ENCODE data around the gene SPATS2L. TPM values are rescaled to one million over a fixed set of nuclear protein-coding genes. Genes with fewer than 3 reads are reported as not detected.

SPATS2L gene
- total RNA-seq, 4 donors from 2014 or later, result 33.4 to 236 (median 159) TPM

GRCh38 chr2:200515155-200515554 lies 208.7 kb downstream of the SPATS2L start:
- H3K9me3 ChIP-seq, result peaks cover 0 to 9% of the 10 kb centered on the region in 2 donors
- no peaks in the 10 kb centered on the region for H3K36me3 ChIP-seq
- no peak for TF ChIP-seq POLR2A (IDR thresholded peaks at IDR 0.05)
- no peak for TF ChIP-seq POLR2AphosphoS5 (IDR thresholded peaks at IDR 0.05)
- no peak for TF ChIP-seq EP300 (IDR thresholded peaks at IDR 0.05; ENCODE audit: low read depth)
- no peak for TF ChIP-seq CTCF (IDR thresholded peaks at IDR 0.05)
- DNase-seq, result no peak
- H3K27ac ChIP-seq, result no peak overlapping the region
- no peaks in the 10 kb centered on the region for H3K27me3 ChIP-seq
- 0 to 24% methylated on average over 1 of the region's 1 CpG for WGBS, 2 donors (ENCODE audit: low coverage in 1 of 2)
- H3K4me1 ChIP-seq, result peaks cover 0 to 7% (median 0%) of the 10 kb centered on the region in 4 donors
- in situ Hi-C loops (cut with MboI; ENCODE audit: low pct_ligation_motif_present in 1 of 4, low pct_unique_long_range_greater_than_20kb in 1 of 4, low sequenced_read_pairs in 3 of 4) (no loop called here), intact Hi-C loops (cut with DNase I; ENCODE audit: low total_unique reads) (no loop called here)
- no peak overlapping the region for H3K4me3 ChIP-seq

DNA sequence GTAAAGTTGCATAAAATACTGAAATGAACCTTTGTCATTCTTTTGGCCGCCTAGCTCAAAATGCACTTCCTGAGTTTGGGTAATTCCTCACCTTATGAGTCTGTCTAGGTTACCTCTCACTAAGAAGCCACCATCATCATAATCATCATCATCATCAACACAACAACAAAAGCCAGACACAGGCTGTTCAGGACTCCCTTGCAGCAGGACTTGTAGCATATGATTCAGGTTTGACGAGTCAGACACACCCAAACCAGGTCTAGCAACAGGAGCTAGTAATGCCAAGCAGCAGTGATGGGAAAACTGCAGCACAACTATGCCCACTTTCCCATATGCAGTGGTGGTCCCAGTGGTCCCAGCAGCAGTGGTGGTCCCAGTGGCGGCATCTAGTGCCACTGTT lies 216.7 kb downstream of the SPATS2L start:
- DNase-seq, result peak; percentile 17
- no peaks in the 10 kb centered on the region for H3K36me3 ChIP-seq
- H3K27me3 ChIP-seq, result no peaks in the 10 kb centered on the region
- H3K4me1 ChIP-seq, result peaks cover 4 to 26% (median 17%) of the 10 kb centered on the region in 4 donors
- intact Hi-C loops (cut with DNase I; ENCODE audit: low total_unique reads) (no loop called here), in situ Hi-C loops (cut with MboI; ENCODE audit: low pct_ligation_motif_present in 1 of 4, low pct_unique_long_range_greater_than_20kb in 1 of 4, low sequenced_read_pairs in 3 of 4) (no loop called here)
- H3K9me3 ChIP-seq, result no peaks in the 10 kb centered on the region
- peak overlapping the region; percentile 47 to 83 (median 76) for H3K27ac ChIP-seq
- no peak overlapping the region for H3K4me3 ChIP-seq
- TF ChIP-seq CTCF (IDR thresholded peaks at IDR 0.05) (no peak), POLR2A (IDR thresholded peaks at IDR 0.05) (no peak), EP300 (IDR thresholded peaks at IDR 0.05; ENCODE audit: low read depth) (no peak), POLR2AphosphoS5 (IDR thresholded peaks at IDR 0.05) (no peak)
- WGBS, 2 donors (ENCODE audit: low coverage in 1 of 2), result 75 to 100% methylated on average over 1 to 3 of the region's 3 CpGs

DNA sequence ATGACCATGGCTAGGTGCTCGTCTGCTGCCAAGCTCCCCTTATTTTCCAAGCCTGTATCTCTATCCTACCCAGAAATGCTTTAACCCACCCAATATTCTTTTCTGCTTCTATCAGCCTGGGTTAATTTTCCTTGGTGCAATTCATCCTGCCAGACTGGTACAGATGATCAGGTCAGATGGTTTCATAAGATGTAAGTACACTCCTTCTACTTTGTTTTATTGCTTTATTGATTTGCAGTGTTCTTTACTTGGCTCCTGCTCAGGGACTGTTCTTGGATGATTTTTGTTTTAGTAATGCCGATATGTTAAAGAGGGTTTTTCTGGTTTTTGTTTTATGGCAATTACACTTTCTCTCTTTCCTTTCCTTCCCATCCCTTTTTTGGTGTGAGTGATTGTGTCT lies 217.1 kb downstream of the SPATS2L start:
- Histone ChIP-seq H3K27me3 (no peaks in the 10 kb centered on the region), H3K4me3 (no peak overlapping the region), H3K36me3 (no peaks in the 10 kb centered on the region), H3K27ac (peak overlapping the region; percentile 47 to 83 (median 76)), H3K4me1 (peaks cover 4 to 26% (median 17%) of the 10 kb centered on the region in 4 donors), H3K9me3 (no peaks in the 10 kb centered on the region)
- intact Hi-C loops (cut with DNase I; ENCODE audit: low total_unique reads), result no loop called here
- in situ Hi-C loops (cut with MboI; ENCODE audit: low pct_ligation_motif_present in 1 of 4, low pct_unique_long_range_greater_than_20kb in 1 of 4, low sequenced_read_pairs in 3 of 4), result no loop called here
- 41 to 56% methylated on average over 1 to 2 of the region's 2 CpGs for WGBS, 2 donors (ENCODE audit: low coverage in 1 of 2)
- TF ChIP-seq POLR2A (IDR thresholded peaks at IDR 0.05) (no peak), EP300 (IDR thresholded peaks at IDR 0.05; ENCODE audit: low read depth) (no peak), CTCF (IDR thresholded peaks at IDR 0.05) (no peak), POLR2AphosphoS5 (IDR thresholded peaks at IDR 0.05) (no peak)
- DNase-seq, result no peak

DNA sequence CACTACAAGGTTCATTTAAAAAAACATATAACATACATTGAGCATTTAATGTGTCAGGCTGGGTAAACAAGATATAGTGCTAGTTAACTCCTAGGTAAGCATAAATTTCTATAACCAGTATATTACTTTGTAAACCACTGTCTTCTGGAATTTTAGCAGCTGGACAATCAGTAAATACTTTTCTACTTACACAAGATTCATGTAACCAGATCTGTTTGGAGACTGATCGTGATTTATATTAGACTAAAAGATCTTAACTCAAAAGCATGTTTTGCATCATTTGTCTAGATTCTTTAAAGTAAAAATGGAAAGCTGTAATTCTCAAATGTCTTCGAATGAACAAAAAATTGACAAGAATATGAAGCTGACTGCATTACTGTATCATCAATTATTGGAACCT lies 218.6 kb downstream of the SPATS2L start:
- intact Hi-C loops (cut with DNase I; ENCODE audit: low total_unique reads), result no loop called here
- TF ChIP-seq CTCF (IDR thresholded peaks at IDR 0.05), result no peak
- no peak for TF ChIP-seq POLR2AphosphoS5 (IDR thresholded peaks at IDR 0.05)
- no peak for TF ChIP-seq EP300 (IDR thresholded peaks at IDR 0.05; ENCODE audit: low read depth)
- no peak for TF ChIP-seq POLR2A (IDR thresholded peaks at IDR 0.05)
- H3K4me1 ChIP-seq, result peaks cover 4 to 26% (median 17%) of the 10 kb centered on the region in 4 donors
- no peaks in the 10 kb centered on the region for H3K36me3 ChIP-seq
- peak overlapping the region; percentile 71 to 83 (median 77) for H3K27ac ChIP-seq
- in situ Hi-C loops (cut with MboI; ENCODE audit: low pct_ligation_motif_present in 1 of 4, low pct_unique_long_range_greater_than_20kb in 1 of 4, low sequenced_read_pairs in 3 of 4), result no loop called here
- peak overlapping the region in 3 of 4 donors; percentile 71 to 87 (median 85) for H3K4me3 ChIP-seq
- 46 to 53% methylated on average over 2 of the region's 2 CpGs for WGBS, 2 donors (ENCODE audit: low coverage in 1 of 2)
- H3K27me3 ChIP-seq, result no peaks in the 10 kb centered on the region
- H3K9me3 ChIP-seq, result no peaks in the 10 kb centered on the region
- DNase-seq, result no peak
